Stomach (tissue), 9 donors: Measurements from ENCODE around the gene MYRIP. TPM values are rescaled to one million over a fixed set of nuclear protein-coding genes. Genes with fewer than 3 reads are reported as not detected.
"Not testable (repeated sequence)": the region's sequence is repeated elsewhere in the genome, so short reads cannot be mapped to it uniquely, and the experiment has no call there.

Experiments used
- DNase-seq, 2 donors: peaks; one replicate each; pipeline versions ENCODE4 v3.0.0 to v3.0.0-alpha.2; 2013 to 2019
- H3K27ac ChIP-seq, 5 donors: fragments of 200-600 bp in 4 of 5; sonication (generic) in 4 of 5; one replicate each; pipeline ENCODE4 v1.5.1; 2013 to 2019; ENCODE audit warnings: mild to moderate bottlenecking in 1 of 5, moderate library complexity in 1 of 5
- H3K27me3 ChIP-seq, 3 donors: fragments of 200-600 bp; sonication (generic); one replicate each; pipeline ENCODE4 v1.5.1; 2017 to 2019; ENCODE audit warnings: mixed run types in 1 of 3
- H3K36me3 ChIP-seq, 4 donors: fragments of 200-600 bp; sonication (generic); 1 replicate in 3 of 4; 2 replicates in 1 of 4; pipeline ENCODE4 v1.5.1; 2016 to 2019
- H3K4me1 ChIP-seq, 4 donors: fragments of 200-600 bp; sonication (generic); one replicate each; pipeline ENCODE4 v1.5.1; 2016 to 2019
- H3K4me3 ChIP-seq, 4 donors: fragments of 200-600 bp; sonication (generic) in 3 of 4; one replicate each; pipeline ENCODE4 v1.5.1; 2016 to 2019; ENCODE audit warnings: mild to moderate bottlenecking in 1 of 4
- H3K9me3 ChIP-seq, 4 donors: fragments of 200-600 bp; sonication (generic); one replicate each; pipeline ENCODE4 v1.5.1; 2016 to 2019
- EP300 ChIP-seq: sonication (generic); formaldehyde crosslinking; IDR thresholded peaks from one replicate; pipeline ENCODE4 v1.6.1; 2017; ENCODE audit warnings: antibody characterized with exemption
- POLR2A ChIP-seq, 4 donors: fragments of 450-650 bp; IDR thresholded peaks; one replicate each; pipeline ENCODE4 v1.6.1; 2016; ENCODE audit warnings: antibody characterized with exemption in 4 of 4, control low read depth in 2 of 4, mild to moderate bottlenecking in 1 of 4, moderate library complexity in 1 of 4
- POLR2AphosphoS5 ChIP-seq, 3 donors: sonication (generic); formaldehyde crosslinking; IDR thresholded peaks; one replicate each; pipeline ENCODE4 v1.6.1; 2016; ENCODE audit warnings: antibody characterized with exemption in 3 of 3
- WGBS, 5 donors: extraction: QIAGEN DNeasy Blood & Tissue Kit in 3 of 5; methylation state at CpG; one replicate each; pipeline versions ENCODE4 v1.1.5 to v1.1.7; 2013 to 2018; 5-methylcytosine and 5-hydroxymethylcytosine counted together
- intact Hi-C: fragments of 100-400 bp; cut with DNase I; formaldehyde crosslinking; loops from one replicate; pipeline ENCODE4 v1.15.1; 2023; ENCODE audit warnings: low total_unique reads
- polyA plus RNA-seq, 3 donors: library from polyadenylated mRNA; stranded (reverse); fragments of 200-250 nt; gene quantifications; one replicate each; pipeline ENCODE4 v1.2.3, GENCODE V29; 2013
- total RNA-seq, 5 donors: library from RNA; depleted of rRNA; stranded (reverse); fragments of >200 nt; gene quantifications; one replicate each; pipeline versions ENCODE4 v1.1.0 to v1.2.3, GENCODE V29; 2014 to 2016
- TF ChIP-seq, protein P1 (sequence below), 7 experiments: fragments of 450-650 bp in 4 of 7; fragments of 200-600 bp in 3 of 7; sonication (generic) in 3 of 7; IDR thresholded peaks; one replicate each; pipeline ENCODE4 v1.5.1; 2016 to 2019; ENCODE audit warnings: antibody characterized with exemption in 7 of 7, control low read depth in 2 of 7, mild to moderate bottlenecking in 1 of 7
- donor health status: healthy with polysubstance abuse.
- donor health status: Bipolar disorder and iron deficiency.
- donor health status: healthy.

Gene MYRIP
- total and polyA plus RNA-seq, 8 donors = 1.8 to 20.6 (median 6.8) TPM

DNA sequence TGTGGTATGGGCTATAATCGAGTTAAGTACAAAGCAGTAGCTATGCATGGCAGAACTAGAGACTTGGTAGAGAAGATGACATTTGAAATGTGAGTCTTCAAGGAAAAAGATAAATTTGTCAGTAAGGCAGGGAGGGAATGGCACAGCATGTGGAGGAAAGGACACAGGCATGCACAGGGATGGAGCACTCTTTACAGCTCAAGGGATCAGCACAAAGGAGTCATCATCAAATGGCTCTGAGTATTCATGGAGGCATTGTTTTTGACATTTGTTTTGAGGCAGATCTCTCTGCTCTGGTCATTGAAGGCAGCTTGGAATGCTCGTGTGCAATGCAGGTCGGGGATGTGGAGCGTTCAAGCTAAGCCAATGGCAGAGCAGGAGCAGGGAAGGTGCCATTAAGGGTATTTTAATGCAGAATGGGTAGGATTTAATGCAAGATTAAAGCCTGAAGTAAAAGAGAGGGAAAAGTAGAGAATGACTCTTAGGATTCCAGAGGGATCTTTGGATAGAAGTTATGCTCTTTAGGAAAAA is 213.0 kb downstream of the MYRIP start:
- no peaks in the 10 kb centered on the region for H3K4me1 ChIP-seq
- no peak overlapping the region for H3K27ac ChIP-seq
- intact Hi-C loops = no loop called here
- H3K4me3 ChIP-seq = no peak overlapping the region
- no peak for TF ChIP-seq POLR2A (IDR thresholded peaks at IDR 0.05)
- TF ChIP-seq EP300 = no peak
- TF ChIP-seq POLR2AphosphoS5 (IDR thresholded peaks at IDR 0.05) = no peak
- TF ChIP-seq, protein P1, sequence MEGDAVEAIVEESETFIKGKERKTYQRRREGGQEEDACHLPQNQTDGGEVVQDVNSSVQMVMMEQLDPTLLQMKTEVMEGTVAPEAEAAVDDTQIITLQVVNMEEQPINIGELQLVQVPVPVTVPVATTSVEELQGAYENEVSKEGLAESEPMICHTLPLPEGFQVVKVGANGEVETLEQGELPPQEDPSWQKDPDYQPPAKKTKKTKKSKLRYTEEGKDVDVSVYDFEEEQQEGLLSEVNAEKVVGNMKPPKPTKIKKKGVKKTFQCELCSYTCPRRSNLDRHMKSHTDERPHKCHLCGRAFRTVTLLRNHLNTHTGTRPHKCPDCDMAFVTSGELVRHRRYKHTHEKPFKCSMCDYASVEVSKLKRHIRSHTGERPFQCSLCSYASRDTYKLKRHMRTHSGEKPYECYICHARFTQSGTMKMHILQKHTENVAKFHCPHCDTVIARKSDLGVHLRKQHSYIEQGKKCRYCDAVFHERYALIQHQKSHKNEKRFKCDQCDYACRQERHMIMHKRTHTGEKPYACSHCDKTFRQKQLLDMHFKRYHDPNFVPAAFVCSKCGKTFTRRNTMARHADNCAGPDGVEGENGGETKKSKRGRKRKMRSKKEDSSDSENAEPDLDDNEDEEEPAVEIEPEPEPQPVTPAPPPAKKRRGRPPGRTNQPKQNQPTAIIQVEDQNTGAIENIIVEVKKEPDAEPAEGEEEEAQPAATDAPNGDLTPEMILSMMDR (IDR thresholded peaks at IDR 0.05) = no peak
- no peaks in the 10 kb centered on the region for H3K27me3 ChIP-seq
- H3K9me3 ChIP-seq = peaks cover 0 to 23% (median 11%) of the 10 kb centered on the region in 4 donors
- H3K36me3 ChIP-seq = no peaks in the 10 kb centered on the region
- 77 to 85% (median 80%) methylated on average over 4 of the region's 4 CpGs for WGBS, 5 donors
- DNase-seq = no peak

DNA sequence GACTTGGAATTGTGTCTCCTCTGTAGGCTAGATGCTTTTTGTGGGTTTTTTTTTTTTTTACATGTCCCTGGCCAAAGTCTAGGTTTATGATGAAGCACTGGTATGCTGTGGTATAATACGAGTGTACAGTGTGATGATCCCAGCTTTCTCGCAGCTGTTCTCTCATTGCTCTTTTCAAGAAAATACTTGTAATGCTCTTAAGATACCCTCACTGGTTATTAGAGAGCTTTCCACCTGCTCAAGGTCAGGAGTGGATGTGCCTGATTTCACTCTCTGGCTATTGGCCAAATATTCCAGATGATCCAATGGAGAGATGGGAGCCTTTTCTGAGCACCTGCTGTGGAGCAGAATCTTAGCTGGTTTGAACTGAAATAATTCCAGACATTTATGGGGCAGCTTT is 215.1 kb downstream of the MYRIP start:
- H3K4me1 ChIP-seq = no peaks in the 10 kb centered on the region
- intact Hi-C loops = no loop called here
- no peak overlapping the region for H3K4me3 ChIP-seq
- WGBS, 5 donors = 82 to 94% (median 89%) methylated on average over 2 of the region's 2 CpGs
- TF ChIP-seq, protein P1 (IDR thresholded peaks at IDR 0.05) = no peak
- TF ChIP-seq EP300 (no peak), POLR2A (IDR thresholded peaks at IDR 0.05) (no peak), POLR2AphosphoS5 (IDR thresholded peaks at IDR 0.05) (no peak)
- H3K36me3 ChIP-seq = no peaks in the 10 kb centered on the region
- no peak for DNase-seq
- no peak overlapping the region for H3K27ac ChIP-seq
- peaks cover 0 to 23% (median 11%) of the 10 kb centered on the region in 4 donors for H3K9me3 ChIP-seq
- no peaks in the 10 kb centered on the region for H3K27me3 ChIP-seq

DNA sequence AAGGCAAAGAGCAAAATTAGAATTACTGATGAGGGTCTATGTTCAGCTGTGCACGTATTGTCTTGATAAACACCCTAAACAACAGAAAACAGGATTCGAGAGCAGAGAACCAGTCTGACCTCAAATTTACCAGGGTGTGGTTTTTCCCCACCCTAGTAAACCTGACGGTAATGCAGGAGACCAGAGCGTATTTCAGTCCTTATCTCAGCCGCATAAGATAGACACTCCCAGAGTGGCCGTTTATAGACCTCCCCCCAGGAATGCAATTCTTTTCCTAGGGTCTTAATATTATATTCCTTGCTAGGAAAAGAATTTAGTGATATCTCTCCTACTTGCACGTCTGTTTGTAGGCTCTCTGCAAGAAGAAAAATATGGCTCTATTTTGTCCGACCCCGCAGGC is 216.5 kb downstream of the MYRIP start:
- H3K36me3 ChIP-seq, DNase-seq, H3K27ac ChIP-seq, H3K4me3 ChIP-seq, H3K4me1 ChIP-seq, intact Hi-C loops, H3K27me3 ChIP-seq: not testable (repeated sequence)
- 85 to 94% (median 91%) methylated on average over 9 of the region's 9 CpGs for WGBS, 5 donors
- peaks cover 0 to 23% (median 11%) of the 10 kb centered on the region in 4 donors for H3K9me3 ChIP-seq

DNA sequence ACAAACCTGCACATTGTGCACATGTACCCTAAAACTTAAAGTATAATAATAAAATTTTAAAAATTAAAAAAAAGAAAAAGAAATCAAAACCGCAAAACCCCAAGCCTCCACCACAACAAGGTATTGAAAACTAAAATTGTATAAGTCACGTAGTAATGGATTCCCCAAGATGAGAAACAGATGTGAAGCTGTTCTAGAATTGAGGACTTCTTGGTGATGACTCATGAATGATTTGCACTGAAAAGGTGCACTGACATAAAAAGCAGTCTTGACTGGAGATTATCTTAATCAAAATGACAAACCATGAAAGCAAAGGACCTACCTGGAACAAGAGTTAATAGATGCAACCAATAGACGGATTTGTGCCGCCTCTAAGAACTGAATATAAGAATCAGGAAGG is 225.8 kb downstream of the MYRIP start:
- H3K4me3 ChIP-seq = no peak overlapping the region
- H3K9me3 ChIP-seq = no peaks in the 10 kb centered on the region
- 94 to 97% (median 95%) methylated on average over 4 of the region's 4 CpGs for WGBS, 5 donors
- TF ChIP-seq POLR2A (IDR thresholded peaks at IDR 0.05) (no peak), EP300 (no peak), POLR2AphosphoS5 (IDR thresholded peaks at IDR 0.05) (no peak)
- TF ChIP-seq, protein P1 (IDR thresholded peaks at IDR 0.05) = no peak
- no peaks in the 10 kb centered on the region for H3K36me3 ChIP-seq
- no peak for DNase-seq
- intact Hi-C loops = no loop called here
- H3K27ac ChIP-seq = no peak overlapping the region
- no peaks in the 10 kb centered on the region for H3K27me3 ChIP-seq
- no peaks in the 10 kb centered on the region for H3K4me1 ChIP-seq

DNA sequence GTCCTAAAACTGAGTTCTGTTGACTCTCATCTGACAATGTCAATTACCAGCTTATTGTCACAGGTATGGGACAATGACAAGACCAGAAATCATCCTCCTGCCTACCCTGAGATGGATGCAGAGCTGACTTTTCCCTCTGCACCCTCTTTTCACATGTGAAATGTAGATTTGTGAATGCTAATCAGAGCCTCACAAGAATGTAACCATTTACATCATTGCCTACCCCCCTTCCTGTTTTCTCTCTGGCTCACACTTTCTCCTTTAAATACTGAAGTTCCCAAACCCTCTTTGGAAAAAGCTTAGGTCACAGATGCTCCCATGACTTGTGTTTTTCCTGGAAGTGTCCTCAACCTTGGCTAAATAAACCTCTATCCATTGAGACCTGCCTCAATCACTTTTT is 228.2 kb downstream of the MYRIP start:
- no peaks in the 10 kb centered on the region for H3K4me1 ChIP-seq
- H3K9me3 ChIP-seq = no peaks in the 10 kb centered on the region
- DNase-seq = no peak
- intact Hi-C loops = no loop called here
- H3K4me3 ChIP-seq = no peak overlapping the region
- no peaks in the 10 kb centered on the region for H3K27me3 ChIP-seq
- TF ChIP-seq POLR2AphosphoS5 (IDR thresholded peaks at IDR 0.05) (no peak), EP300 (no peak), POLR2A (IDR thresholded peaks at IDR 0.05) (no peak)
- TF ChIP-seq, protein P1 (IDR thresholded peaks at IDR 0.05) = no peak
- no peaks in the 10 kb centered on the region for H3K36me3 ChIP-seq
- H3K27ac ChIP-seq = no peak overlapping the region
